Measurements from ENCODE around the gene ASB5. TPM values are rescaled to one million over a fixed set of nuclear protein-coding genes. Genes with fewer than 3 reads are reported as not detected.

ASB5 gene
- total and polyA plus RNA-seq, 9 of the 15 experiments (the other 6 are each of a cell fraction or from before 2014, with no cell fraction given), result not detected

DNA sequence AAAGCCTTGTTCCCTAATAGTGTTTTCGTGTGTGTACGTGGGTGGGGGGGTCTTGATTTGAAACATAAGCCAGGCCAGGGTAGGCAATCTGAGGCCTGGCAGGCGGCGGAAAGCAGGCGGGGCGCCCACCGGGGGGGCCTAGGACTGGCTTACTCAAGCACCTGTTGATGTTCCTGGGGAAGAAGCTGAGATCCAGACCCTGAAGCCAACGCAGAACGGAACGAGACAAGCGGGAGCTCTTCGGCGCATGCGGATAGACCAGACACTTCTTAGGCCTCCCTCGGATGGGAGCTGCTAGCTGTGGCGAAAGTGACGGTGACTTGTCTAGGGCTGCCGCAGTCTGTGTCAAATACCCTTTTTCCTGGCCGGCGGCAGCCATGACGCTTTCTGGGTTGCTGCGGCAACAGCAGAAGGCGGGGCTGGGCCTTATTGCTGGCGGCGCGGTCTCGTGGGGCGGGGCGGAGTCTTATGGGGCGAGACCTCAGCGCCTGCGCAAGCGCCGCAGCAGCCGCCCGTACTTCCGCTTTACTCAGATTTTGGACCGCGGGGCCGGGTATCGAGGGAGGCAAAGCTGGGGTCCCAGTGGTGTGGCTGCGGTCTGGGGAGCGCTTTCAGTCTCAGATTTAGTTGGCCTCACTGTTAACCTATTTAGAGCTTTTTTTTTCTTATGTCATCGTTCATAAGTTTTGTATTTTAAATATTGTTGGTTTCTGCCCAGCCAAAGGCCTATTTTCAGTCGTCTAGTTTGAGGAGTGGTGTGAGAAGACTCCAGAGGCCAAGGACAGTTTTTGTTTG is 73.6 kb downstream of the ASB5 start, which contains the start of gene SPATA4 (continued):
- TF ChIP-seq, protein P1, sequence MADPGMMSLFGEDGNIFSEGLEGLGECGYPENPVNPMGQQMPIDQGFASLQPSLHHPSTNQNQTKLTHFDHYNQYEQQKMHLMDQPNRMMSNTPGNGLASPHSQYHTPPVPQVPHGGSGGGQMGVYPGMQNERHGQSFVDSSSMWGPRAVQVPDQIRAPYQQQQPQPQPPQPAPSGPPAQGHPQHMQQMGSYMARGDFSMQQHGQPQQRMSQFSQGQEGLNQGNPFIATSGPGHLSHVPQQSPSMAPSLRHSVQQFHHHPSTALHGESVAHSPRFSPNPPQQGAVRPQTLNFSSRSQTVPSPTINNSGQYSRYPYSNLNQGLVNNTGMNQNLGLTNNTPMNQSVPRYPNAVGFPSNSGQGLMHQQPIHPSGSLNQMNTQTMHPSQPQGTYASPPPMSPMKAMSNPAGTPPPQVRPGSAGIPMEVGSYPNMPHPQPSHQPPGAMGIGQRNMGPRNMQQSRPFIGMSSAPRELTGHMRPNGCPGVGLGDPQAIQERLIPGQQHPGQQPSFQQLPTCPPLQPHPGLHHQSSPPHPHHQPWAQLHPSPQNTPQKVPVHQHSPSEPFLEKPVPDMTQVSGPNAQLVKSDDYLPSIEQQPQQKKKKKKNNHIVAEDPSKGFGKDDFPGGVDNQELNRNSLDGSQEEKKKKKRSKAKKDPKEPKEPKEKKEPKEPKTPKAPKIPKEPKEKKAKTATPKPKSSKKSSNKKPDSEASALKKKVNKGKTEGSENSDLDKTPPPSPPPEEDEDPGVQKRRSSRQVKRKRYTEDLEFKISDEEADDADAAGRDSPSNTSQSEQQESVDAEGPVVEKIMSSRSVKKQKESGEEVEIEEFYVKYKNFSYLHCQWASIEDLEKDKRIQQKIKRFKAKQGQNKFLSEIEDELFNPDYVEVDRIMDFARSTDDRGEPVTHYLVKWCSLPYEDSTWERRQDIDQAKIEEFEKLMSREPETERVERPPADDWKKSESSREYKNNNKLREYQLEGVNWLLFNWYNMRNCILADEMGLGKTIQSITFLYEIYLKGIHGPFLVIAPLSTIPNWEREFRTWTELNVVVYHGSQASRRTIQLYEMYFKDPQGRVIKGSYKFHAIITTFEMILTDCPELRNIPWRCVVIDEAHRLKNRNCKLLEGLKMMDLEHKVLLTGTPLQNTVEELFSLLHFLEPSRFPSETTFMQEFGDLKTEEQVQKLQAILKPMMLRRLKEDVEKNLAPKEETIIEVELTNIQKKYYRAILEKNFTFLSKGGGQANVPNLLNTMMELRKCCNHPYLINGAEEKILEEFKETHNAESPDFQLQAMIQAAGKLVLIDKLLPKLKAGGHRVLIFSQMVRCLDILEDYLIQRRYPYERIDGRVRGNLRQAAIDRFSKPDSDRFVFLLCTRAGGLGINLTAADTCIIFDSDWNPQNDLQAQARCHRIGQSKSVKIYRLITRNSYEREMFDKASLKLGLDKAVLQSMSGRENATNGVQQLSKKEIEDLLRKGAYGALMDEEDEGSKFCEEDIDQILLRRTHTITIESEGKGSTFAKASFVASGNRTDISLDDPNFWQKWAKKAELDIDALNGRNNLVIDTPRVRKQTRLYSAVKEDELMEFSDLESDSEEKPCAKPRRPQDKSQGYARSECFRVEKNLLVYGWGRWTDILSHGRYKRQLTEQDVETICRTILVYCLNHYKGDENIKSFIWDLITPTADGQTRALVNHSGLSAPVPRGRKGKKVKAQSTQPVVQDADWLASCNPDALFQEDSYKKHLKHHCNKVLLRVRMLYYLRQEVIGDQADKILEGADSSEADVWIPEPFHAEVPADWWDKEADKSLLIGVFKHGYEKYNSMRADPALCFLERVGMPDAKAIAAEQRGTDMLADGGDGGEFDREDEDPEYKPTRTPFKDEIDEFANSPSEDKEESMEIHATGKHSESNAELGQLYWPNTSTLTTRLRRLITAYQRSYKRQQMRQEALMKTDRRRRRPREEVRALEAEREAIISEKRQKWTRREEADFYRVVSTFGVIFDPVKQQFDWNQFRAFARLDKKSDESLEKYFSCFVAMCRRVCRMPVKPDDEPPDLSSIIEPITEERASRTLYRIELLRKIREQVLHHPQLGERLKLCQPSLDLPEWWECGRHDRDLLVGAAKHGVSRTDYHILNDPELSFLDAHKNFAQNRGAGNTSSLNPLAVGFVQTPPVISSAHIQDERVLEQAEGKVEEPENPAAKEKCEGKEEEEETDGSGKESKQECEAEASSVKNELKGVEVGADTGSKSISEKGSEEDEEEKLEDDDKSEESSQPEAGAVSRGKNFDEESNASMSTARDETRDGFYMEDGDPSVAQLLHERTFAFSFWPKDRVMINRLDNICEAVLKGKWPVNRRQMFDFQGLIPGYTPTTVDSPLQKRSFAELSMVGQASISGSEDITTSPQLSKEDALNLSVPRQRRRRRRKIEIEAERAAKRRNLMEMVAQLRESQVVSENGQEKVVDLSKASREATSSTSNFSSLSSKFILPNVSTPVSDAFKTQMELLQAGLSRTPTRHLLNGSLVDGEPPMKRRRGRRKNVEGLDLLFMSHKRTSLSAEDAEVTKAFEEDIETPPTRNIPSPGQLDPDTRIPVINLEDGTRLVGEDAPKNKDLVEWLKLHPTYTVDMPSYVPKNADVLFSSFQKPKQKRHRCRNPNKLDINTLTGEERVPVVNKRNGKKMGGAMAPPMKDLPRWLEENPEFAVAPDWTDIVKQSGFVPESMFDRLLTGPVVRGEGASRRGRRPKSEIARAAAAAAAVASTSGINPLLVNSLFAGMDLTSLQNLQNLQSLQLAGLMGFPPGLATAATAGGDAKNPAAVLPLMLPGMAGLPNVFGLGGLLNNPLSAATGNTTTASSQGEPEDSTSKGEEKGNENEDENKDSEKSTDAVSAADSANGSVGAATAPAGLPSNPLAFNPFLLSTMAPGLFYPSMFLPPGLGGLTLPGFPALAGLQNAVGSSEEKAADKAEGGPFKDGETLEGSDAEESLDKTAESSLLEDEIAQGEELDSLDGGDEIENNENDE (IDR thresholded peaks at IDR 0.05; ENCODE audit: low read depth, low read length), result no peak
- peak; percentile 60 for TF ChIP-seq TAF1 (IDR thresholded peaks at IDR 0.05; ENCODE audit: control insufficient read depth, extremely low read depth, insufficient read depth, low read length, severe bottlenecking)
- TF ChIP-seq POLR2B (IDR thresholded peaks at IDR 0.05; ENCODE audit: low read depth, partially characterized antibody), result peak; percentile 43
- TF ChIP-seq, protein P2, sequence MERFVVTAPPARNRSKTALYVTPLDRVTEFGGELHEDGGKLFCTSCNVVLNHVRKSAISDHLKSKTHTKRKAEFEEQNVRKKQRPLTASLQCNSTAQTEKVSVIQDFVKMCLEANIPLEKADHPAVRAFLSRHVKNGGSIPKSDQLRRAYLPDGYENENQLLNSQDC (CRISPR knock-in tag; IDR thresholded peaks at IDR 0.05), result no peak
- TF ChIP-seq BRCA1 (IDR thresholded peaks at IDR 0.05), result no peak
- no peak for TF ChIP-seq BRCA1 (CRISPR knock-in tag; IDR thresholded peaks at IDR 0.05)
- no peak for TF ChIP-seq HDAC3 (IDR thresholded peaks at IDR 0.05; ENCODE audit: borderline replicate concordance, partially characterized antibody)
- TF ChIP-seq SMARCC2 (IDR thresholded peaks at IDR 0.05; ENCODE audit: low read depth), result no peak
- TF ChIP-seq SAP30 (IDR thresholded peaks at IDR 0.05; ENCODE audit: borderline replicate concordance, insufficient read depth, low read depth, low read length, poor library complexity, severe bottlenecking), result peak; percentile 97
- TF ChIP-seq ASH1L (IDR thresholded peaks at IDR 0.05; ENCODE audit: borderline replicate concordance, low read depth, partially characterized antibody), result no peak
- no peak for TF ChIP-seq EWSR1 (IDR thresholded peaks at IDR 0.05; ENCODE audit: borderline replicate concordance, low read depth, partially characterized antibody)
- peak; percentile 93 for TF ChIP-seq HNRNPLL (IDR thresholded peaks at IDR 0.05; ENCODE audit: low read depth, low read length, poor library complexity, severe bottlenecking)
- TF ChIP-seq, protein P3, sequence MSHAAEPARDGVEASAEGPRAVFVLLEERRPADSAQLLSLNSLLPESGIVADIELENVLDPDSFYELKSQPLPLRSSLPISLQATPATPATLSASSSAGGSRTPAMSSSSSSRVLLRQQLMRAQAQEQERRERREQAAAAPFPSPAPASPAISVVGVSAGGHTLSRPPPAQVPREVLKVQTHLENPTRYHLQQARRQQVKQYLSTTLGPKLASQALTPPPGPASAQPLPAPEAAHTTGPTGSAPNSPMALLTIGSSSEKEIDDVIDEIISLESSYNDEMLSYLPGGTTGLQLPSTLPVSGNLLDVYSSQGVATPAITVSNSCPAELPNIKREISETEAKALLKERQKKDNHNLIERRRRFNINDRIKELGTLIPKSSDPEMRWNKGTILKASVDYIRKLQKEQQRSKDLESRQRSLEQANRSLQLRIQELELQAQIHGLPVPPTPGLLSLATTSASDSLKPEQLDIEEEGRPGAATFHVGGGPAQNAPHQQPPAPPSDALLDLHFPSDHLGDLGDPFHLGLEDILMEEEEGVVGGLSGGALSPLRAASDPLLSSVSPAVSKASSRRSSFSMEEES (CRISPR knock-in tag; IDR thresholded peaks at IDR 0.05), result no peak
